GM12878 (cell line): ENCODE data around the gene GORASP1. TPM values are rescaled to one million over a fixed set of nuclear protein-coding genes. Genes with fewer than 3 reads are reported as not detected.

ENCODE experiments used
- ATAC-seq: fragments of 200-7000 bp; cut with Tn5 transposase; 3 replicates; pipeline ENCODE4 v1.9.1; 2020; ENCODE audit warnings: mild to moderate bottlenecking, moderate library complexity
- BruUV-seq: library from RNA; stranded (reverse); fragments of 400-500 nt; replicated peaks from 2 replicates; lab custom pipeline; 2021; lab: Mats Ljungman, UMichigan
- CTCF ChIA-PET: fragments of 300-600 bp; sonication (Branson Sonifier 250); formaldehyde crosslinking; extraction: SDS; loops from one replicate; lab custom pipeline; 2021; ENCODE audit warnings: inconsistent platforms; lab: Yijun Ruan, JAX
- POLR2A ChIA-PET: fragments of 350-600 bp; formaldehyde crosslinking; extraction: SDS; loops from one replicate; lab custom pipeline; 2021; ENCODE audit warnings: inconsistent platforms; lab: Charles Lee
- RAD21 ChIA-PET: fragments of 300-600 bp; sonication (Branson Sonifier 250); formaldehyde crosslinking; loops from one replicate; lab custom pipeline; 2023; ENCODE audit warnings: antibody characterized with exemption; ENCODE audit not compliant: unreplicated experiment; lab: Charles Lee
- SMC1A ChIA-PET: fragments of 300-600 bp; sonication (Branson Sonifier 250); formaldehyde crosslinking; loops from one replicate; lab custom pipeline; 2023; ENCODE audit not compliant: unreplicated experiment, uncharacterized antibody; lab: Charles Lee
- DNase-seq: peaks from one replicate; pipeline ENCODE4 v3.0.0-alpha.2; 2011; ENCODE audit warnings: low read depth, low spot score
- FAIRE-seq: peaks from 3 replicates; lab custom pipeline; 2011; peaks lifted over from hg19 to GRCh38; lab: Jason Lieb, UNC
- H2AFZ ChIP-seq: 2 replicates; pipeline ENCODE4 v1.6.0; 2011; ENCODE audit warnings: low read depth, low read length, control low read depth; ENCODE audit not compliant: control insufficient read depth
- H3K27ac ChIP-seq: 2 replicates; pipeline ENCODE4 v1.5.1; 2011; ENCODE audit warnings: control low read depth; ENCODE audit not compliant: control insufficient read depth, insufficient read depth
- H3K27me3 ChIP-seq, 2 experiments: replicated peaks in 1 of 2; 2 replicates each; pipeline versions ENCODE4 v1.6.0 to v1.6.1; 2011; ENCODE audit warnings: low read length in 1 of 2; ENCODE audit not compliant: control insufficient read depth in 2 of 2, insufficient read depth in 2 of 2
- H3K36me3 ChIP-seq, 2 experiments: 2 replicates each; pipeline ENCODE4 v1.5.1; 2011; ENCODE audit warnings: low read length in 1 of 2; ENCODE audit not compliant: control insufficient read depth in 2 of 2, insufficient read depth in 2 of 2
- H3K4me1 ChIP-seq: 2 replicates; pipeline ENCODE4 v1.6.1; 2011; ENCODE audit warnings: mild to moderate bottlenecking, low read length, moderate library complexity, mixed read lengths; ENCODE audit not compliant: control insufficient read depth, insufficient read depth
- H3K4me2 ChIP-seq: 2 replicates; pipeline ENCODE4 v1.6.0; 2011; ENCODE audit warnings: control low read depth; ENCODE audit not compliant: control insufficient read depth, insufficient read depth
- H3K4me3 ChIP-seq: fragments of 200-600 bp; sonication (generic); 2 replicates; pipeline ENCODE4 v1.5.1; 2016
- H3K79me2 ChIP-seq: 2 replicates; pipeline ENCODE4 v1.6.0; 2011; ENCODE audit warnings: low read length; ENCODE audit not compliant: control insufficient read depth, insufficient read depth
- H3K9ac ChIP-seq: 2 replicates; pipeline ENCODE4 v1.8.0; 2011; ENCODE audit warnings: low read length, control low read depth, mixed read lengths; ENCODE audit not compliant: control insufficient read depth, insufficient read depth
- H3K9me3 ChIP-seq: replicated peaks from 3 replicates; pipeline ENCODE4 v1.5.1; 2011; ENCODE audit warnings: mild to moderate bottlenecking, low read length; ENCODE audit not compliant: control insufficient read depth, insufficient read depth
- H4K20me1 ChIP-seq: 2 replicates; pipeline ENCODE4 v1.6.0; 2011; ENCODE audit not compliant: control insufficient read depth, insufficient read depth
- KAT2A ChIP-seq: conservative IDR thresholded peaks from 2 replicates; pipeline ENCODE4 v1.6.1; 2011; ENCODE audit warnings: low read depth, low read length; ENCODE audit not compliant: control insufficient read depth
- NR2F1 ChIP-seq: fragments of 450-650 bp; conservative IDR thresholded peaks from 2 replicates; pipeline ENCODE4 v1.6.1; 2017; ENCODE audit warnings: mild to moderate bottlenecking
- RAD21 ChIP-seq: IDR thresholded peaks from 2 replicates; pipeline ENCODE4 v1.6.1; 2011; ENCODE audit warnings: mild to moderate bottlenecking, low read depth, low read length, moderate library complexity; ENCODE audit not compliant: insufficient read depth
- RB1 ChIP-seq: fragments of 450-650 bp; formaldehyde crosslinking; IDR thresholded peaks from 2 replicates; pipeline ENCODE4 v1.6.1; 2017; ENCODE audit warnings: mild to moderate bottlenecking, borderline replicate concordance
- SMC3 ChIP-seq: IDR thresholded peaks from 2 replicates; pipeline ENCODE4 v1.6.1; 2011; ENCODE audit warnings: low read length, improper control_type of control experiment, borderline replicate concordance
- TCF3 ChIP-seq: IDR thresholded peaks from 2 replicates; pipeline ENCODE4 v1.6.1; 2012; ENCODE audit warnings: low read depth, mild to moderate bottlenecking, low read length, borderline replicate concordance; ENCODE audit not compliant: insufficient read depth
- ZBED1 ChIP-seq: IDR thresholded peaks from 2 replicates; pipeline ENCODE4 v1.6.1; 2016; ENCODE audit warnings: borderline replicate concordance
- WGBS: methylation state at CpG from one replicate; pipeline ENCODE4 v1.1.6; 2016; ENCODE audit warnings: low lambda C conversion rate; ENCODE audit not compliant: insufficient replicate concordance, insufficient coverage; ENCODE audit errors: missing lambda C conversion rate; 5-methylcytosine and 5-hydroxymethylcytosine counted together
- in situ Hi-C: fragments of 300-500 bp; cut with MboI; formaldehyde crosslinking; loops from 9 replicates; pipeline ENCODE4 v1.14.3; 2018; ENCODE audit warnings: mixed read lengths
- intact Hi-C: fragments of 100-400 bp; cut with micrococcal nuclease; formaldehyde crosslinking; loops from one replicate; pipeline ENCODE4 v1.14.2; 2022; ENCODE audit not compliant: unreplicated experiment
- polyA plus RNA-seq, 11 experiments: library from polyadenylated mRNA; depleted of rRNA in 4 of 11; unstranded in 6 of 11; stranded (reverse) in 5 of 11; fragments of >200 nt; fragmentation: Nextera tagmentation in 4 of 11; fragmentation: Illumina TruSeq in 1 of 11; extraction: Ambion mirVana in 4 of 11; extraction: Trizol in 1 of 11; gene quantifications; 1 replicate in 1 of 11; 2 replicates in 10 of 11; pipeline versions ENCODE4 v1.2.1 to v1.2.3, GENCODE V29; 2011 to 2016; ENCODE audit warnings: inconsistent platforms in 2 of 11, missing spikeins in 2 of 11, low read depth in 1 of 11
- total RNA-seq, 4 experiments: library from RNA; depleted of rRNA in 3 of 4; stranded (reverse); fragments of >200 nt in 3 of 4; fragmentation: Illumina TruSeq in 1 of 4; extraction: Trizol in 1 of 4; gene quantifications; 2 replicates each; pipeline versions ENCODE4 v1.2.1 to v1.2.3, GENCODE V29; 2013 to 2021
- TF ChIP-seq, protein P1 (sequence below): IDR thresholded peaks from 2 replicates; pipeline ENCODE4 v1.6.1; 2012; ENCODE audit warnings: low read length, inconsistent platforms
- TF ChIP-seq, protein P2 (sequence below): fragments of 450-650 bp; IDR thresholded peaks from 2 replicates; pipeline ENCODE4 v1.6.1; 2014; ENCODE audit warnings: mild to moderate bottlenecking
- TF ChIP-seq, protein P3 (sequence below): fragments of 450-650 bp; IDR thresholded peaks from 2 replicates; pipeline ENCODE4 v1.6.1; 2016; ENCODE audit warnings: mild to moderate bottlenecking, moderate library complexity, borderline replicate concordance
- TF ChIP-seq, protein P4 (sequence below): IDR thresholded peaks from 2 replicates; pipeline ENCODE4 v1.6.1; 2011; ENCODE audit warnings: borderline replicate concordance, low read depth, mild to moderate bottlenecking, moderate library complexity, mixed read lengths, low read length; ENCODE audit not compliant: insufficient read depth; ENCODE audit errors: extremely low read length
- TF ChIP-seq, protein P5 (sequence below): fragments of 450-650 bp; IDR thresholded peaks from 2 replicates; pipeline ENCODE4 v1.6.1; 2017; ENCODE audit warnings: mild to moderate bottlenecking

The GORASP1 gene
- total and polyA plus RNA-seq, 10 of the 15 experiments (the other 5 are each of a cell fraction or from before 2014, with no cell fraction given), result 3.6 to 32.7 (median 23.2) TPM

DNA sequence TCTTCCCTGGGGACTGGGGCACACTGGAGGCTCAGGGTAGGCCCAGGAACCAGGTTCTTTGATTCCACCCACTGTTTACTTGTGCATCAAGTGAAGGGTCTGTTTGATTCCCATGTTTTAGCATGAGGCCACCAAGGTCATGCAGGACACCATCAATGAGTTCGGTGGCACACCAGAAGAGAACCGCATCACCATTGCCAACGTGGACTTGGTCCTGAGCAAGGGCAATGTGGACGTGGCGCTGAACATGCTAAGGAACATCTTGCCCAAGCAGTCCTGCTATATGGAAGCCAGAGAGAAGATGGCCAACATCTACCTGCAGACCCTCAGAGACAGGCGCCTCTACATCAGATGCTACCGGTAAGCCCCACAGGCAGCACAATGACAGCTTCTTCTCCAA is 21.5 kb upstream of the GORASP1 start (continued):
- TF ChIP-seq, protein P1, sequence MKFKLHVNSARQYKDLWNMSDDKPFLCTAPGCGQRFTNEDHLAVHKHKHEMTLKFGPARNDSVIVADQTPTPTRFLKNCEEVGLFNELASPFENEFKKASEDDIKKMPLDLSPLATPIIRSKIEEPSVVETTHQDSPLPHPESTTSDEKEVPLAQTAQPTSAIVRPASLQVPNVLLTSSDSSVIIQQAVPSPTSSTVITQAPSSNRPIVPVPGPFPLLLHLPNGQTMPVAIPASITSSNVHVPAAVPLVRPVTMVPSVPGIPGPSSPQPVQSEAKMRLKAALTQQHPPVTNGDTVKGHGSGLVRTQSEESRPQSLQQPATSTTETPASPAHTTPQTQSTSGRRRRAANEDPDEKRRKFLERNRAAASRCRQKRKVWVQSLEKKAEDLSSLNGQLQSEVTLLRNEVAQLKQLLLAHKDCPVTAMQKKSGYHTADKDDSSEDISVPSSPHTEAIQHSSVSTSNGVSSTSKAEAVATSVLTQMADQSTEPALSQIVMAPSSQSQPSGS, result no peak

DNA sequence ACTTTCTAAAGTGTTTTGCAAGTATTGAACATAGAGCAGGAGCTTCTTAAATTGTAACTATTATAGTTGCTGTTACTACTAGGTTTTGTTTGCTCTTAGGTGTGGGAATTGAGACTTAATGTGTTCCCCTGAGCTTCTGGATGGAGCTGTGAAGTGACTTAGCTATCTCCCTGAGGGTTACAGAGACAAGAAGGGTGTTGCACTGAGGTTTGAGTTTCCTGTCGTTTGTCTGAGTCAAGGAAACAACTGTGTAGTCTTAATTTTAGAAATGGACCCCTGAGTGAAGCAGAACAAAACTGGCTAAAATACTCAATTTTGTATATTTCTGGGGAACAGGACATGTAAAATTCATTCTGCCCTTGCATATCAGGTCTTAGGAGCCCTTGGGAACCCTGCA is 20.5 kb upstream of the GORASP1 start:
- no peak for FAIRE-seq
- in situ Hi-C loops (no loop called here), intact Hi-C loops (no loop called here)
- Histone ChIP-seq H3K9ac (no peak overlapping the region), H3K27me3 (no peaks in the 10 kb centered on the region), H3K27ac (no peak overlapping the region), H3K79me2 (no peaks in the 10 kb centered on the region), H3K9me3 (no peaks in the 10 kb centered on the region), H3K4me1 (peaks cover 15% of the 10 kb centered on the region), H3K36me3 (no peaks in the 10 kb centered on the region), H3K4me2 (no peak overlapping the region), H3K4me3 (no peak overlapping the region), H2AFZ (no peak overlapping the region), H4K20me1 (no peaks in the 10 kb centered on the region)
- POLR2A ChIA-PET, result interaction anchor here (0.6 kb wide), 1 partner anchor 23 kb away, joined by 3 read pairs; no protein-coding TSS in a partner anchor
- 6% methylated on average over 1 of the region's 1 CpG for WGBS
- no TSS peak for BruUV-seq
- RAD21 ChIA-PET, result interaction anchor here (1.1 to 4.2 kb wide), 5 partner anchors 21 to 163 kb away, joined by 3 to 40 read pairs (median 8); no protein-coding TSS in a partner anchor
- ATAC-seq, result no peak
- DNase-seq, result no peak
- SMC1A ChIA-PET, result interaction anchor here (0.7 to 4.8 kb wide), 12 partner anchors 10 to 168 kb away, joined by 3 to 45 read pairs (median 5); partner anchors contain the start of gene XIRP1
- CTCF ChIA-PET, result interaction anchor here (1.0 to 4.5 kb wide), 11 partner anchors 11 to 250 kb away, joined by 3 to 47 read pairs (median 6); partner anchors contain the start of gene XIRP1
- TF ChIP-seq SMC3 (no peak), RAD21 (no peak), ZBED1 (no peak), NR2F1 (no peak), TCF3 (no peak), KAT2A (no peak), RB1 (no peak)
- TF ChIP-seq, protein P2, sequence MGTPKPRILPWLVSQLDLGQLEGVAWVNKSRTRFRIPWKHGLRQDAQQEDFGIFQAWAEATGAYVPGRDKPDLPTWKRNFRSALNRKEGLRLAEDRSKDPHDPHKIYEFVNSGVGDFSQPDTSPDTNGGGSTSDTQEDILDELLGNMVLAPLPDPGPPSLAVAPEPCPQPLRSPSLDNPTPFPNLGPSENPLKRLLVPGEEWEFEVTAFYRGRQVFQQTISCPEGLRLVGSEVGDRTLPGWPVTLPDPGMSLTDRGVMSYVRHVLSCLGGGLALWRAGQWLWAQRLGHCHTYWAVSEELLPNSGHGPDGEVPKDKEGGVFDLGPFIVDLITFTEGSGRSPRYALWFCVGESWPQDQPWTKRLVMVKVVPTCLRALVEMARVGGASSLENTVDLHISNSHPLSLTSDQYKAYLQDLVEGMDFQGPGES, result no peak
- TF ChIP-seq, protein P3, sequence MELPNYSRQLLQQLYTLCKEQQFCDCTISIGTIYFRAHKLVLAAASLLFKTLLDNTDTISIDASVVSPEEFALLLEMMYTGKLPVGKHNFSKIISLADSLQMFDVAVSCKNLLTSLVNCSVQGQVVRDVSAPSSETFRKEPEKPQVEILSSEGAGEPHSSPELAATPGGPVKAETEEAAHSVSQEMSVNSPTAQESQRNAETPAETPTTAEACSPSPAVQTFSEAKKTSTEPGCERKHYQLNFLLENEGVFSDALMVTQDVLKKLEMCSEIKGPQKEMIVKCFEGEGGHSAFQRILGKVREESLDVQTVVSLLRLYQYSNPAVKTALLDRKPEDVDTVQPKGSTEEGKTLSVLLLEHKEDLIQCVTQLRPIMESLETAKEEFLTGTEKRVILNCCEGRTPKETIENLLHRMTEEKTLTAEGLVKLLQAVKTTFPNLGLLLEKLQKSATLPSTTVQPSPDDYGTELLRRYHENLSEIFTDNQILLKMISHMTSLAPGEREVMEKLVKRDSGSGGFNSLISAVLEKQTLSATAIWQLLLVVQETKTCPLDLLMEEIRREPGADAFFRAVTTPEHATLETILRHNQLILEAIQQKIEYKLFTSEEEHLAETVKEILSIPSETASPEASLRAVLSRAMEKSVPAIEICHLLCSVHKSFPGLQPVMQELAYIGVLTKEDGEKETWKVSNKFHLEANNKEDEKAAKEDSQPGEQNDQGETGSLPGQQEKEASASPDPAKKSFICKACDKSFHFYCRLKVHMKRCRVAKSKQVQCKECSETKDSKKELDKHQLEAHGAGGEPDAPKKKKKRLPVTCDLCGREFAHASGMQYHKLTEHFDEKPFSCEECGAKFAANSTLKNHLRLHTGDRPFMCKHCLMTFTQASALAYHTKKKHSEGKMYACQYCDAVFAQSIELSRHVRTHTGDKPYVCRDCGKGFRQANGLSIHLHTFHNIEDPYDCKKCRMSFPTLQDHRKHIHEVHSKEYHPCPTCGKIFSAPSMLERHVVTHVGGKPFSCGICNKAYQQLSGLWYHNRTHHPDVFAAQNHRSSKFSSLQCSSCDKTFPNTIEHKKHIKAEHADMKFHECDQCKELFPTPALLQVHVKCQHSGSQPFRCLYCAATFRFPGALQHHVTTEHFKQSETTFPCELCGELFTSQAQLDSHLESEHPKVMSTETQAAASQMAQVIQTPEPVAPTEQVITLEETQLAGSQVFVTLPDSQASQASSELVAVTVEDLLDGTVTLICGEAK, result no peak
- TF ChIP-seq, protein P4, sequence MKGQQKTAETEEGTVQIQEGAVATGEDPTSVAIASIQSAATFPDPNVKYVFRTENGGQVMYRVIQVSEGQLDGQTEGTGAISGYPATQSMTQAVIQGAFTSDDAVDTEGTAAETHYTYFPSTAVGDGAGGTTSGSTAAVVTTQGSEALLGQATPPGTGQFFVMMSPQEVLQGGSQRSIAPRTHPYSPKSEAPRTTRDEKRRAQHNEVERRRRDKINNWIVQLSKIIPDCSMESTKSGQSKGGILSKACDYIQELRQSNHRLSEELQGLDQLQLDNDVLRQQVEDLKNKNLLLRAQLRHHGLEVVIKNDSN, result no peak
- TF ChIP-seq, protein P5, sequence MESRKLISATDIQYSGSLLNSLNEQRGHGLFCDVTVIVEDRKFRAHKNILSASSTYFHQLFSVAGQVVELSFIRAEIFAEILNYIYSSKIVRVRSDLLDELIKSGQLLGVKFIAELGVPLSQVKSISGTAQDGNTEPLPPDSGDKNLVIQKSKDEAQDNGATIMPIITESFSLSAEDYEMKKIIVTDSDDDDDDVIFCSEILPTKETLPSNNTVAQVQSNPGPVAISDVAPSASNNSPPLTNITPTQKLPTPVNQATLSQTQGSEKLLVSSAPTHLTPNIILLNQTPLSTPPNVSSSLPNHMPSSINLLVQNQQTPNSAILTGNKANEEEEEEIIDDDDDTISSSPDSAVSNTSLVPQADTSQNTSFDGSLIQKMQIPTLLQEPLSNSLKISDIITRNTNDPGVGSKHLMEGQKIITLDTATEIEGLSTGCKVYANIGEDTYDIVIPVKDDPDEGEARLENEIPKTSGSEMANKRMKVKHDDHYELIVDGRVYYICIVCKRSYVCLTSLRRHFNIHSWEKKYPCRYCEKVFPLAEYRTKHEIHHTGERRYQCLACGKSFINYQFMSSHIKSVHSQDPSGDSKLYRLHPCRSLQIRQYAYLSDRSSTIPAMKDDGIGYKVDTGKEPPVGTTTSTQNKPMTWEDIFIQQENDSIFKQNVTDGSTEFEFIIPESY, result no peak
